ENCODE data around the gene GDF10. TPM values are rescaled to one million over a fixed set of nuclear protein-coding genes. Genes with fewer than 3 reads are reported as not detected.

GDF10 gene
- total and polyA plus RNA-seq, 2 donors (not counting 3 experiments of a cell fraction or from before 2014, with no cell fraction given) = not detected

- Histone ChIP-seq H3K36me3 (ENCODE audit: control insufficient read depth in 2 of 2, extremely low read depth in 1 of 2, insufficient read depth in 2 of 2, low read length in 2 of 2) (no peaks in the 10 kb centered on the region), H3K4me1 (ENCODE audit: control insufficient read depth, extremely low read depth, insufficient read depth, low read length) (no peaks in the 10 kb centered on the region), H3K4me3 (replicated peaks in 1 of 3; ENCODE audit: insufficient read depth in 1 of 3, low read depth in 1 of 3, low read length in 3 of 3) (no peak overlapping the region), H3K27ac (ENCODE audit: insufficient read depth, low read depth, low read length) (no peak overlapping the region), H3K4me2 (ENCODE audit: insufficient read depth, low read length) (no peak overlapping the region), H3K9me3 (replicated peaks; ENCODE audit: control insufficient read depth, insufficient read depth, low read length) (no peaks in the 10 kb centered on the region), H3K79me2 (ENCODE audit: control insufficient read depth, insufficient read depth, low read length) (no peaks in the 10 kb centered on the region), H3K9ac (replicated peaks; ENCODE audit: extremely low read depth, insufficient read depth, low read length) (no peak overlapping the region), H2AFZ (ENCODE audit: low read depth, low read length) (no peak overlapping the region), H4K20me1 (replicated peaks; ENCODE audit: control insufficient read depth, extremely low read depth, insufficient read depth, low read length) (no peaks in the 10 kb centered on the region), H3K27me3 (ENCODE audit: control insufficient read depth in 2 of 2, insufficient read depth in 2 of 2, low read length in 2 of 2) (no peaks in the 10 kb centered on the region), H3K9me1 (replicated peaks; ENCODE audit: control insufficient read depth, extremely low read depth, insufficient read depth, low read length) (no peaks in the 10 kb centered on the region)
- DNase-seq (ENCODE audit: low read depth, low spot score) (no peak), FAIRE-seq (no peak)
- TF ChIP-seq MAX (IDR thresholded peaks at IDR 0.05; ENCODE audit: insufficient read depth, insufficient read length) = no peak
- TF ChIP-seq POLR2A (IDR thresholded peaks at IDR 0.05; ENCODE audit: low read depth, low read length) = no peak
- no peak for TF ChIP-seq JUN (IDR thresholded peaks at IDR 0.05; ENCODE audit: borderline replicate concordance, insufficient read depth, insufficient read length, low read depth)
- no peak for TF ChIP-seq EZH2 (IDR thresholded peaks at IDR 0.05; ENCODE audit: borderline replicate concordance, low read depth, low read length, severe bottlenecking)
- ChIA-PET POLR2A (no interaction called here), CTCF (no interaction called here)
- dilution Hi-C loops (cut with MboI; ENCODE audit: extremely low pct_ligation_motif_present, low sequenced_read_pairs) = no loop called here
- intact Hi-C loops (cut with micrococcal nuclease) = no loop called here
- BruUV-seq (replicated peaks) = no TSS peak
Measured at GRCh38 chr10:47330804-47331203, 30.8 kb downstream of the GDF10 start.

- DNase-seq (ENCODE audit: low read depth, low spot score) (no peak), FAIRE-seq (no peak)
- Histone ChIP-seq H3K27me3 (ENCODE audit: control insufficient read depth in 2 of 2, insufficient read depth in 2 of 2, low read length in 2 of 2) (no peaks in the 10 kb centered on the region), H3K9me1 (replicated peaks; ENCODE audit: control insufficient read depth, extremely low read depth, insufficient read depth, low read length) (no peaks in the 10 kb centered on the region), H3K9ac (replicated peaks; ENCODE audit: extremely low read depth, insufficient read depth, low read length) (no peak overlapping the region), H3K4me1 (ENCODE audit: control insufficient read depth, extremely low read depth, insufficient read depth, low read length) (no peaks in the 10 kb centered on the region), H3K36me3 (ENCODE audit: control insufficient read depth in 2 of 2, extremely low read depth in 1 of 2, insufficient read depth in 2 of 2, low read length in 2 of 2) (no peaks in the 10 kb centered on the region), H3K4me3 (replicated peaks in 1 of 3; ENCODE audit: insufficient read depth in 1 of 3, low read depth in 1 of 3, low read length in 3 of 3) (no peak overlapping the region), H2AFZ (ENCODE audit: low read depth, low read length) (no peak overlapping the region), H3K79me2 (ENCODE audit: control insufficient read depth, insufficient read depth, low read length) (no peaks in the 10 kb centered on the region), H4K20me1 (replicated peaks; ENCODE audit: control insufficient read depth, extremely low read depth, insufficient read depth, low read length) (no peaks in the 10 kb centered on the region), H3K4me2 (ENCODE audit: insufficient read depth, low read length) (no peak overlapping the region), H3K27ac (ENCODE audit: insufficient read depth, low read depth, low read length) (no peak overlapping the region), H3K9me3 (replicated peaks; ENCODE audit: control insufficient read depth, insufficient read depth, low read length) (no peaks in the 10 kb centered on the region)
- no TSS peak for BruUV-seq (replicated peaks)
- TF ChIP-seq POLR2A (IDR thresholded peaks at IDR 0.05; ENCODE audit: low read depth, low read length) = no peak
- TF ChIP-seq FOS (IDR thresholded peaks at IDR 0.05; ENCODE audit: borderline replicate concordance, insufficient read depth, low read length) = no peak
- TF ChIP-seq POLR2AphosphoS5 (IDR thresholded peaks at IDR 0.05; ENCODE audit: insufficient read depth, low read depth, low read length) = no peak
- TF ChIP-seq EZH2 (IDR thresholded peaks at IDR 0.05; ENCODE audit: borderline replicate concordance, low read depth, low read length, severe bottlenecking) = no peak
- TF ChIP-seq CTCF (IDR thresholded peaks at IDR 0.05; ENCODE audit: extremely low read depth in 1 of 2, insufficient read depth in 1 of 2, low read depth in 1 of 2, low read length in 2 of 2) = no peak
- TF ChIP-seq JUN (IDR thresholded peaks at IDR 0.05; ENCODE audit: borderline replicate concordance, insufficient read depth, insufficient read length, low read depth) = no peak
- TF ChIP-seq MAX (IDR thresholded peaks at IDR 0.05; ENCODE audit: insufficient read depth, insufficient read length) = no peak
- TF ChIP-seq GATA2 (IDR thresholded peaks at IDR 0.05; ENCODE audit: insufficient read depth, insufficient read length, low read depth, low read length) = no peak
- TF ChIP-seq MYC (IDR thresholded peaks at IDR 0.05; ENCODE audit: low read depth, low read length) = no peak
- intact Hi-C loops (cut with micrococcal nuclease) (no loop called here), dilution Hi-C loops (cut with MboI; ENCODE audit: extremely low pct_ligation_motif_present, low sequenced_read_pairs) (no loop called here)
- ChIA-PET CTCF (no interaction called here), POLR2A (no interaction called here)
Measured at GRCh38 chr10:47331491-47331890, 31.5 kb downstream of the GDF10 start.
